K562 (cell line): Measurements from ENCODE around the gene ZBTB22. TPM values are rescaled to one million over a fixed set of nuclear protein-coding genes. Genes with fewer than 3 reads are reported as not detected.

Experiments used
- ARHGAP35 ChIP-seq: fragments of 450-650 bp; IDR thresholded peaks from 2 replicates; pipeline ENCODE4 v1.6.1; 2018; ENCODE audit not compliant: partially characterized antibody
- CEBPZ ChIP-seq: fragments of 150-350 bp; IDR thresholded peaks from 2 replicates; pipeline ENCODE4 v1.6.1; 2014; ENCODE audit warnings: low read depth, mild to moderate bottlenecking, low read length, borderline replicate concordance
- CHD1 ChIP-seq: fragments of 200-600 bp; sonication (generic); IDR thresholded peaks from one replicate; pipeline ENCODE4 v1.6.1; 2012; ENCODE audit warnings: mild to moderate bottlenecking, moderate library complexity, low read length, inconsistent platforms
- GABPB2 ChIP-seq: fragments of 250-450 bp; sonication (Bioruptor Pico); conservative IDR thresholded peaks from 2 replicates; pipeline ENCODE4 v1.5.1; 2021; ENCODE audit warnings: mild to moderate bottlenecking
- HNRNPL ChIP-seq: fragments of 200-400 bp; formaldehyde crosslinking; IDR thresholded peaks from 2 replicates; pipeline ENCODE4 v1.6.1; 2017; ENCODE audit warnings: low read depth, mild to moderate bottlenecking, low read length
- JUN ChIP-seq, 2 experiments: sonication (generic) in 1 of 2; formaldehyde crosslinking in 1 of 2; IDR thresholded peaks; 2 replicates each; pipeline versions ENCODE4 v1.6.1 to v1.8.0; 2012 to 2022; ENCODE audit warnings: borderline replicate concordance in 2 of 2, mild to moderate bottlenecking in 2 of 2, improper control_type of control experiment in 1 of 2, low read depth in 1 of 2, low read length in 1 of 2, missing genetic modification reagents in 1 of 2
- KDM5B ChIP-seq: fragments of 200-600 bp; sonication (generic); IDR thresholded peaks from 2 replicates; pipeline ENCODE4 v1.6.1; 2012; ENCODE audit warnings: low read depth, mild to moderate bottlenecking, moderate library complexity, low read length, control low read depth, inconsistent platforms; ENCODE audit not compliant: insufficient replicate concordance
- KHSRP ChIP-seq: fragments of 450-650 bp; IDR thresholded peaks from 2 replicates; pipeline ENCODE4 v1.6.1; 2017
- SAFB ChIP-seq: fragments of 200-400 bp; formaldehyde crosslinking; IDR thresholded peaks from 2 replicates; pipeline ENCODE4 v1.6.1; 2017; ENCODE audit warnings: low read depth, low read length, borderline replicate concordance
- SIN3A ChIP-seq, 2 experiments: fragments of 150-350 bp in 1 of 2; IDR thresholded peaks; 2 replicates each; pipeline ENCODE4 v1.6.1; 2011 to 2016; ENCODE audit warnings: borderline replicate concordance in 2 of 2, low read depth in 2 of 2, low read length in 2 of 2, mild to moderate bottlenecking in 2 of 2, moderate library complexity in 2 of 2; ENCODE audit not compliant: control insufficient read depth in 1 of 2
- SOX6 ChIP-seq: fragments of 450-650 bp; IDR thresholded peaks from 2 replicates; pipeline ENCODE4 v1.6.1; 2014; ENCODE audit warnings: mild to moderate bottlenecking
- ZNF511 ChIP-seq: sonication (generic); formaldehyde crosslinking; IDR thresholded peaks from 2 replicates; pipeline ENCODE4 v1.8.0; 2022; ENCODE audit warnings: mild to moderate bottlenecking, missing genetic modification reagents
- polyA plus RNA-seq, 8 experiments: library from polyadenylated mRNA; depleted of rRNA in 4 of 8; stranded (reverse) in 5 of 8; unstranded in 3 of 8; fragments of >200 nt; fragmentation: Nextera tagmentation in 2 of 8; fragmentation: Illumina TruSeq in 1 of 8; extraction: Ambion mirVana in 2 of 8; extraction: Trizol in 1 of 8; gene quantifications; 2 replicates each; pipeline versions ENCODE4 v1.2.1 to v1.2.3, GENCODE V29; 2011 to 2014; ENCODE audit warnings: inconsistent platforms in 1 of 8, missing spikeins in 1 of 8
- total RNA-seq, 7 experiments: library from RNA; depleted of rRNA in 6 of 7; stranded (reverse); fragments of >200 nt in 6 of 7; fragmentation: Illumina TruSeq in 2 of 7; extraction: Trizol in 2 of 7; gene quantifications; 2 replicates each; pipeline versions ENCODE4 v1.2.1 to v1.2.3, GENCODE V29; 2011 to 2021; ENCODE audit warnings: low replicate concordance in 1 of 7
- TF ChIP-seq, protein P1 (sequence below): fragments of 450-650 bp; IDR thresholded peaks from 2 replicates; pipeline ENCODE4 v1.6.1; 2016; ENCODE audit warnings: borderline replicate concordance
- TF ChIP-seq, protein P2 (sequence below): sonication (generic); formaldehyde crosslinking; IDR thresholded peaks from 2 replicates; pipeline ENCODE4 v1.5.0; 2020; ENCODE audit warnings: missing genetic modification reagents

The ZBTB22 gene
- total and polyA plus RNA-seq, 9 of the 15 experiments (the other 6 are each of a cell fraction or from before 2014, with no cell fraction given): 0.21 to 11.9 (median 7.1) TPM

DNA sequence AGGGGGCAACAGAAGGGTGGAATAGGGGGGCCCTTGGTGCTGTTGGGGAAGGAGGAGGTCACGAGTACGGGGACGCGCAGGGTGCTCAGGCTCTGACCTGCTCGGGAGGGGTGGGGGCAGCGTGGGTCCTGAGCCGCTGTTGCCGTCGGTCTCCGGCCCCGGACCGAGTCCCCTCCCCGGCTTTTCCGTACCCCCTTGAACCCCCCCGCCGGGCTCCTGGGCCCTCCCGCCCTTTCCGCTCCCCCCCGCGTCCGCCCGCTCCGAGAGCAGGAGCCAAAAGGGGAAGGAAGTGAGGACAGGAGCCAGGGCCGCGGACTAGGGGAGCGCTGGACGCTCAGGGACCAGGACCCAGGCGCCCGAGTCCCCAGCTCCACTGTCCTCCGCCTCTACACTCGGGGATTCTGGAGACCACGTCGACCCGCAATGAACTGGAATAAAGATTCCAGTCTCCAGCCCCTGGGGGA, 18.7 kb downstream of the ZBTB22 start, which contains the start of gene RGL2 (continued):
- TF ChIP-seq, protein P1, sequence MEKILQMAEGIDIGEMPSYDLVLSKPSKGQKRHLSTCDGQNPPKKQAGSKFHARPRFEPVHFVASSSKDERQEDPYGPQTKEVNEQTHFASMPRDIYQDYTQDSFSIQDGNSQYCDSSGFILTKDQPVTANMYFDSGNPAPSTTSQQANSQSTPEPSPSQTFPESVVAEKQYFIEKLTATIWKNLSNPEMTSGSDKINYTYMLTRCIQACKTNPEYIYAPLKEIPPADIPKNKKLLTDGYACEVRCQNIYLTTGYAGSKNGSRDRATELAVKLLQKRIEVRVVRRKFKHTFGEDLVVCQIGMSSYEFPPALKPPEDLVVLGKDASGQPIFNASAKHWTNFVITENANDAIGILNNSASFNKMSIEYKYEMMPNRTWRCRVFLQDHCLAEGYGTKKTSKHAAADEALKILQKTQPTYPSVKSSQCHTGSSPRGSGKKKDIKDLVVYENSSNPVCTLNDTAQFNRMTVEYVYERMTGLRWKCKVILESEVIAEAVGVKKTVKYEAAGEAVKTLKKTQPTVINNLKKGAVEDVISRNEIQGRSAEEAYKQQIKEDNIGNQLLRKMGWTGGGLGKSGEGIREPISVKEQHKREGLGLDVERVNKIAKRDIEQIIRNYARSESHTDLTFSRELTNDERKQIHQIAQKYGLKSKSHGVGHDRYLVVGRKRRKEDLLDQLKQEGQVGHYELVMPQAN: no peak
- TF ChIP-seq KHSRP (no peak), CEBPZ (no peak), HNRNPL (no peak), KDM5B (no peak), SIN3A (IDR thresholded peaks at IDR 0.05; ENCODE audit: borderline replicate concordance in 2 of 2, control insufficient read depth in 1 of 2, low read depth in 2 of 2, low read length in 2 of 2) (no peak; a peak in 1 of 4 replicates), SOX6 (no peak), CHD1 (no peak), SAFB (no peak), JUN (IDR thresholded peaks at IDR 0.05; ENCODE audit: borderline replicate concordance, low read depth, low read length) (no peak), JUN (CRISPR knock-in tag; IDR thresholded peaks at IDR 0.05; ENCODE audit: borderline replicate concordance) (no peak), ARHGAP35 (no peak), ZNF511 (no peak), GABPB2 (CRISPR knock-in tag) (no peak)
- TF ChIP-seq, protein P2, sequence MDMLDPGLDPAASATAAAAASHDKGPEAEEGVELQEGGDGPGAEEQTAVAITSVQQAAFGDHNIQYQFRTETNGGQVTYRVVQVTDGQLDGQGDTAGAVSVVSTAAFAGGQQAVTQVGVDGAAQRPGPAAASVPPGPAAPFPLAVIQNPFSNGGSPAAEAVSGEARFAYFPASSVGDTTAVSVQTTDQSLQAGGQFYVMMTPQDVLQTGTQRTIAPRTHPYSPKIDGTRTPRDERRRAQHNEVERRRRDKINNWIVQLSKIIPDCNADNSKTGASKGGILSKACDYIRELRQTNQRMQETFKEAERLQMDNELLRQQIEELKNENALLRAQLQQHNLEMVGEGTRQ (CRISPR knock-in tag): no peak
